ENCODE data around the gene ADH4. TPM values are rescaled to one million over a fixed set of nuclear protein-coding genes. Genes with fewer than 3 reads are reported as not detected.
"Not testable (repeated sequence)": the region's sequence is repeated elsewhere in the genome, so short reads cannot be mapped to it uniquely, and the experiment has no call there.

Gene ADH4
- polyA plus RNA-seq (2013, experiment 1 of 2), result not detected
- not detected for polyA plus RNA-seq (2013, experiment 2 of 2)

- Histone ChIP-seq H3K9ac (ENCODE audit: low read depth, low read length) (no peak within 1 kb of the TSS), H3K27ac (ENCODE audit: low read depth, low read length) (no peak within 1 kb of the TSS), H3K36me3 (ENCODE audit: insufficient read depth, low read length) (no peaks in the 10 kb centered on the region), H3K9me3 (ENCODE audit: insufficient read depth, low read depth, low read length) (no peaks in the 10 kb centered on the region), H3K27me3 (ENCODE audit: insufficient read depth, low read length) (no peaks in the 10 kb centered on the region), H3K4me1 (ENCODE audit: insufficient read depth, low read length) (0 out of 2 replicates have a peak, but pooled peaks cover 4% of the 10 kb centered on the region), H3K4me3 (ENCODE audit: low read length) (no peak within 1 kb of the TSS)
- WGBS, result 77% methylated on average over 2 of the region's 2 CpGs
Measured at GRCh38 chr4:99144070-99144469, at the start of gene ADH4. Gene ADH4, minus strand, starts transcription at chr4:99144297. Its CDS starts 75 bp downstream, at chr4:99144222.

GRCh38 chr4:99190336-99190735 lies 46.2 kb upstream of the ADH4 start:
- Histone ChIP-seq H3K9ac (ENCODE audit: low read depth, low read length) (no peak overlapping the region), H3K4me3 (ENCODE audit: low read length) (no peak overlapping the region), H3K27me3 (ENCODE audit: insufficient read depth, low read length) (no peaks in the 10 kb centered on the region), H3K36me3 (ENCODE audit: insufficient read depth, low read length) (no peaks in the 10 kb centered on the region), H3K9me3 (ENCODE audit: insufficient read depth, low read depth, low read length) (peaks cover 30% of the 10 kb centered on the region), H3K27ac (ENCODE audit: low read depth, low read length) (no peak overlapping the region), H3K4me1 (ENCODE audit: insufficient read depth, low read length) (no peaks in the 10 kb centered on the region)
- 97% methylated on average over 4 of the region's 5 CpGs for WGBS

GRCh38 chr4:99189900-99190299 lies 45.8 kb upstream of the ADH4 start:
- WGBS, result 94% methylated on average over 3 of the region's 3 CpGs
- H3K9me3 ChIP-seq (ENCODE audit: insufficient read depth, low read depth, low read length), result peaks cover 33% of the 10 kb centered on the region
- not testable (repeated sequence) for H3K27ac ChIP-seq (ENCODE audit: low read depth, low read length); H3K4me1 ChIP-seq (ENCODE audit: insufficient read depth, low read length); H3K36me3 ChIP-seq (ENCODE audit: insufficient read depth, low read length); H3K4me3 ChIP-seq (ENCODE audit: low read length); H3K9ac ChIP-seq (ENCODE audit: low read depth, low read length); H3K27me3 ChIP-seq (ENCODE audit: insufficient read depth, low read length)

GRCh38 chr4:99186029-99186428 lies 41.9 kb upstream of the ADH4 start:
- no peaks in the 10 kb centered on the region for H3K4me1 ChIP-seq (ENCODE audit: insufficient read depth, low read length)
- H3K36me3 ChIP-seq (ENCODE audit: insufficient read depth, low read length), result no peaks in the 10 kb centered on the region
- no peak overlapping the region for H3K9ac ChIP-seq (ENCODE audit: low read depth, low read length)
- H3K27ac ChIP-seq (ENCODE audit: low read depth, low read length), result no peak overlapping the region
- H3K4me3 ChIP-seq (ENCODE audit: low read length), result no peak overlapping the region
- peaks cover 30% of the 10 kb centered on the region for H3K9me3 ChIP-seq (ENCODE audit: insufficient read depth, low read depth, low read length)
- H3K27me3 ChIP-seq (ENCODE audit: insufficient read depth, low read length), result no peaks in the 10 kb centered on the region
- 100% methylated on average over 1 of the region's 1 CpG for WGBS

- H3K9me3 ChIP-seq (ENCODE audit: insufficient read depth, low read depth, low read length), result peaks cover 28% of the 10 kb centered on the region
- no peak overlapping the region for H3K9ac ChIP-seq (ENCODE audit: low read depth, low read length)
- no peak overlapping the region for H3K27ac ChIP-seq (ENCODE audit: low read depth, low read length)
- no peaks in the 10 kb centered on the region for H3K4me1 ChIP-seq (ENCODE audit: insufficient read depth, low read length)
- no peaks in the 10 kb centered on the region for H3K36me3 ChIP-seq (ENCODE audit: insufficient read depth, low read length)
- no peak overlapping the region for H3K4me3 ChIP-seq (ENCODE audit: low read length)
- 99% methylated on average over 2 of the region's 2 CpGs for WGBS
- H3K27me3 ChIP-seq (ENCODE audit: insufficient read depth, low read length), result no peaks in the 10 kb centered on the region
Measured at GRCh38 chr4:99185581-99185980, 41.5 kb upstream of the ADH4 start.

GRCh38 chr4:99180382-99181070 lies 36.4 kb upstream of the ADH4 start:
- H3K4me3 ChIP-seq (ENCODE audit: low read length), result no peak overlapping the region
- H3K4me1 ChIP-seq (ENCODE audit: insufficient read depth, low read length), result no peaks in the 10 kb centered on the region
- no peak overlapping the region for H3K9ac ChIP-seq (ENCODE audit: low read depth, low read length)
- H3K36me3 ChIP-seq (ENCODE audit: insufficient read depth, low read length), result no peaks in the 10 kb centered on the region
- H3K27me3 ChIP-seq (ENCODE audit: insufficient read depth, low read length), result no peaks in the 10 kb centered on the region
- WGBS, result 92% methylated on average over 2 of the region's 2 CpGs
- H3K27ac ChIP-seq (ENCODE audit: low read depth, low read length), result no peak overlapping the region
- H3K9me3 ChIP-seq (ENCODE audit: insufficient read depth, low read depth, low read length), result peaks cover 11% of the 10 kb centered on the region

GRCh38 chr4:99179626-99180025 lies 35.5 kb upstream of the ADH4 start:
- Histone ChIP-seq H3K9ac (ENCODE audit: low read depth, low read length) (no peak overlapping the region), H3K9me3 (ENCODE audit: insufficient read depth, low read depth, low read length) (peaks cover 5% of the 10 kb centered on the region), H3K27ac (ENCODE audit: low read depth, low read length) (no peak overlapping the region), H3K27me3 (ENCODE audit: insufficient read depth, low read length) (no peaks in the 10 kb centered on the region), H3K4me1 (ENCODE audit: insufficient read depth, low read length) (no peaks in the 10 kb centered on the region), H3K36me3 (ENCODE audit: insufficient read depth, low read length) (no peaks in the 10 kb centered on the region), H3K4me3 (ENCODE audit: low read length) (no peak overlapping the region)
- 92% methylated on average over 1 of the region's 1 CpG for WGBS

- 91% methylated on average over 1 of the region's 2 CpGs for WGBS
- Histone ChIP-seq H3K4me3 (ENCODE audit: low read length) (no peak overlapping the region), H3K4me1 (ENCODE audit: insufficient read depth, low read length) (no peaks in the 10 kb centered on the region), H3K9me3 (ENCODE audit: insufficient read depth, low read depth, low read length) (peaks cover 3% of the 10 kb centered on the region; the same call in 1 of the 2 replicates), H3K36me3 (ENCODE audit: insufficient read depth, low read length) (no peaks in the 10 kb centered on the region), H3K27me3 (ENCODE audit: insufficient read depth, low read length) (no peaks in the 10 kb centered on the region), H3K9ac (ENCODE audit: low read depth, low read length) (no peak overlapping the region), H3K27ac (ENCODE audit: low read depth, low read length) (no peak overlapping the region)
Measured at GRCh38 chr4:99179178-99179577, 35.1 kb upstream of the ADH4 start.

- Histone ChIP-seq H3K36me3 (ENCODE audit: insufficient read depth, low read length) (no peaks in the 10 kb centered on the region), H3K27ac (ENCODE audit: low read depth, low read length) (no peak overlapping the region), H3K4me3 (ENCODE audit: low read length) (no peak overlapping the region), H3K27me3 (ENCODE audit: insufficient read depth, low read length) (no peaks in the 10 kb centered on the region), H3K9me3 (ENCODE audit: insufficient read depth, low read depth, low read length) (no peaks in the 10 kb centered on the region), H3K9ac (ENCODE audit: low read depth, low read length) (no peak overlapping the region), H3K4me1 (ENCODE audit: insufficient read depth, low read length) (no peaks in the 10 kb centered on the region)
- WGBS, result 100% methylated on average over 2 of the region's 2 CpGs
Measured at GRCh38 chr4:99166544-99166943, 22.4 kb upstream of the ADH4 start.

GRCh38 chr4:99165978-99166377 lies 21.9 kb upstream of the ADH4 start:
- H3K36me3 ChIP-seq (ENCODE audit: insufficient read depth, low read length), result no peaks in the 10 kb centered on the region
- no peak overlapping the region for H3K4me3 ChIP-seq (ENCODE audit: low read length)
- H3K27me3 ChIP-seq (ENCODE audit: insufficient read depth, low read length), result no peaks in the 10 kb centered on the region
- WGBS, result 97% methylated on average over 1 of the region's 1 CpG
- H3K9me3 ChIP-seq (ENCODE audit: insufficient read depth, low read depth, low read length), result no peaks in the 10 kb centered on the region
- no peak overlapping the region for H3K9ac ChIP-seq (ENCODE audit: low read depth, low read length)
- no peak overlapping the region for H3K27ac ChIP-seq (ENCODE audit: low read depth, low read length)
- no peaks in the 10 kb centered on the region for H3K4me1 ChIP-seq (ENCODE audit: insufficient read depth, low read length)

GRCh38 chr4:99161373-99162099 lies 17.4 kb upstream of the ADH4 start:
- H3K4me1 ChIP-seq (ENCODE audit: insufficient read depth, low read length), result no peaks in the 10 kb centered on the region
- no peaks in the 10 kb centered on the region for H3K9me3 ChIP-seq (ENCODE audit: insufficient read depth, low read depth, low read length)
- no peak overlapping the region for H3K27ac ChIP-seq (ENCODE audit: low read depth, low read length)
- no peak overlapping the region for H3K4me3 ChIP-seq (ENCODE audit: low read length)
- 79% methylated on average over 3 of the region's 3 CpGs for WGBS
- H3K9ac ChIP-seq (ENCODE audit: low read depth, low read length), result no peak overlapping the region
- H3K27me3 ChIP-seq (ENCODE audit: insufficient read depth, low read length), result no peaks in the 10 kb centered on the region
- no peaks in the 10 kb centered on the region for H3K36me3 ChIP-seq (ENCODE audit: insufficient read depth, low read length)
